WTC11 (cell line): ENCODE data around the gene L3HYPDH. TPM values are rescaled to one million over a fixed set of nuclear protein-coding genes. Genes with fewer than 3 reads are reported as not detected.

Experiments used
- ATAC-seq: fragments of 200-7000 bp; cut with Tn5 transposase; 2 replicates; pipeline ENCODE4 v1.10.0; 2021; ENCODE audit warnings: mild to moderate bottlenecking, moderate library complexity
- CTCF ChIA-PET: fragments of 300-600 bp; sonication (Branson Sonifier 250); formaldehyde crosslinking; loops from one replicate; lab custom pipeline; 2021; ENCODE audit warnings: antibody characterized with exemption; lab: Charles Lee
- POLR2A ChIA-PET: fragments of 350-600 bp; sonication (Branson Sonifier 250); formaldehyde crosslinking; loops from one replicate; lab custom pipeline; 2021; ENCODE audit warnings: antibody characterized with exemption; lab: Charles Lee
- DNase-seq: peaks from one replicate; pipeline ENCODE4 v3.0.0; 2021; ENCODE audit warnings: low spot score
- H3K27ac Mint-ChIP-seq: 2 replicates; pipeline ENCODE4 v1.8.0; 2021; ENCODE audit warnings: mixed read lengths
- H3K27me3 Mint-ChIP-seq: 2 replicates; pipeline ENCODE4 v1.8.0; 2021; ENCODE audit warnings: low read depth, mild to moderate bottlenecking, moderate library complexity, mixed read lengths
- H3K36me3 Mint-ChIP-seq: 2 replicates; pipeline ENCODE4 v1.8.0; 2021; ENCODE audit warnings: mixed read lengths
- H3K4me1 Mint-ChIP-seq: 2 replicates; pipeline ENCODE4 v1.8.0; 2022; ENCODE audit warnings: mixed read lengths
- H3K4me3 Mint-ChIP-seq: 2 replicates; pipeline ENCODE4 v1.8.0; 2021; ENCODE audit warnings: mild to moderate bottlenecking, moderate library complexity, mixed read lengths
- H3K9me3 Mint-ChIP-seq: 2 replicates; pipeline ENCODE4 v1.8.0; 2021; ENCODE audit warnings: mixed read lengths
- CBFB ChIP-seq: sonication (generic); formaldehyde crosslinking; IDR thresholded peaks from 2 replicates; pipeline ENCODE4 v1.8.1; 2022; ENCODE audit warnings: mild to moderate bottlenecking, low read depth, missing genetic modification reagents
- ELF4 ChIP-seq: sonication (generic); formaldehyde crosslinking; IDR thresholded peaks from 2 replicates; pipeline ENCODE4 v1.8.1; 2022; ENCODE audit warnings: low read depth, mild to moderate bottlenecking, moderate library complexity, missing genetic modification reagents
- EMX1 ChIP-seq: fragments of 250-450 bp; sonication (Bioruptor Pico); IDR thresholded peaks from 2 replicates; pipeline ENCODE4 v1.8.0; 2021; ENCODE audit warnings: mild to moderate bottlenecking
- ETV6 ChIP-seq: sonication (generic); formaldehyde crosslinking; IDR thresholded peaks from 2 replicates; pipeline ENCODE4 v1.8.1; 2022; ENCODE audit warnings: mild to moderate bottlenecking, missing genetic modification reagents
- FOXK1 ChIP-seq: sonication (generic); formaldehyde crosslinking; IDR thresholded peaks from 2 replicates; pipeline ENCODE4 v1.8.0; 2022; ENCODE audit warnings: mild to moderate bottlenecking, moderate library complexity, missing genetic modification reagents
- HMGA2 ChIP-seq: fragments of 250-450 bp; sonication (Bioruptor Pico); IDR thresholded peaks from 2 replicates; pipeline ENCODE4 v1.4.0; 2021; ENCODE audit warnings: mild to moderate bottlenecking, moderate library complexity
- IRF1 ChIP-seq: sonication (generic); formaldehyde crosslinking; IDR thresholded peaks from 2 replicates; pipeline ENCODE4 v1.8.0; 2023; ENCODE audit warnings: missing genetic modification reagents
- IRF2 ChIP-seq: sonication (generic); formaldehyde crosslinking; IDR thresholded peaks from 2 replicates; pipeline ENCODE4 v1.8.0; 2022; ENCODE audit warnings: low read depth, missing genetic modification reagents, borderline replicate concordance
- JAZF1 ChIP-seq: fragments of 250-450 bp; sonication (Bioruptor Pico); IDR thresholded peaks from 2 replicates; pipeline ENCODE4 v1.9.0; 2021; ENCODE audit warnings: moderate library complexity, mild to moderate bottlenecking, inconsistent platforms
- MXD4 ChIP-seq: fragments of 250-450 bp; sonication (Bioruptor Pico); IDR thresholded peaks from 2 replicates; pipeline ENCODE4 v1.8.0; 2021; ENCODE audit warnings: mild to moderate bottlenecking, moderate library complexity, borderline replicate concordance
- NFYB ChIP-seq: sonication (generic); formaldehyde crosslinking; conservative IDR thresholded peaks from 2 replicates; pipeline ENCODE4 v1.8.0; 2022; ENCODE audit warnings: low read depth, missing genetic modification reagents
- SMAD3 ChIP-seq: sonication (generic); formaldehyde crosslinking; IDR thresholded peaks from 2 replicates; pipeline ENCODE4 v1.8.0; 2022; ENCODE audit warnings: missing genetic modification reagents, mild to moderate bottlenecking, borderline replicate concordance
- TP53 ChIP-seq: sonication (generic); formaldehyde crosslinking; IDR thresholded peaks from 2 replicates; pipeline ENCODE4 v1.8.1; 2023; ENCODE audit warnings: mild to moderate bottlenecking, missing genetic modification reagents
- ZNF121 ChIP-seq: sonication (generic); formaldehyde crosslinking; IDR thresholded peaks from 2 replicates; pipeline ENCODE4 v1.8.0; 2023; ENCODE audit warnings: missing genetic modification reagents
- ZNF425 ChIP-seq: fragments of 250-450 bp; sonication (Bioruptor Pico); conservative IDR thresholded peaks from 2 replicates; pipeline ENCODE4 v1.9.0; 2021; ENCODE audit warnings: mild to moderate bottlenecking
- ZNF671 ChIP-seq: fragments of 250-450 bp; sonication (Bioruptor Pico); IDR thresholded peaks from 2 replicates; pipeline ENCODE4 v1.8.0; 2021; ENCODE audit warnings: mild to moderate bottlenecking
- ZSCAN18 ChIP-seq: fragments of 250-450 bp; sonication (Bioruptor Pico); IDR thresholded peaks from 2 replicates; pipeline ENCODE4 v2.1.2; 2022; ENCODE audit warnings: mild to moderate bottlenecking, moderate library complexity
- total RNA-seq: library from RNA; stranded (reverse); gene quantifications from 3 replicates; pipeline ENCODE4 v1.2.3, GENCODE V29; 2021
- TF ChIP-seq, protein P1 (sequence below): sonication (generic); formaldehyde crosslinking; IDR thresholded peaks from 2 replicates; pipeline ENCODE4 v1.8.1; 2023; ENCODE audit warnings: mild to moderate bottlenecking, missing genetic modification reagents
- TF ChIP-seq, protein P2 (sequence below): sonication (generic); formaldehyde crosslinking; conservative IDR thresholded peaks from 2 replicates; pipeline ENCODE4 v1.8.1; 2023; ENCODE audit warnings: mild to moderate bottlenecking, low read depth, missing genetic modification reagents, moderate library complexity
- TF ChIP-seq, protein P3 (sequence below): fragments of 250-450 bp; sonication (Bioruptor Pico); IDR thresholded peaks from 2 replicates; pipeline ENCODE4 v1.9.0; 2021; ENCODE audit warnings: moderate library complexity, mild to moderate bottlenecking, inconsistent platforms, borderline replicate concordance
- TF ChIP-seq, protein P4 (sequence below): sonication (generic); formaldehyde crosslinking; conservative IDR thresholded peaks from 2 replicates; pipeline ENCODE4 v1.8.1; 2022; ENCODE audit warnings: mild to moderate bottlenecking, missing genetic modification reagents

Gene L3HYPDH
- total RNA-seq, 1 experiment from 2014 or later: 17.5 TPM

- TF ChIP-seq, protein P1, sequence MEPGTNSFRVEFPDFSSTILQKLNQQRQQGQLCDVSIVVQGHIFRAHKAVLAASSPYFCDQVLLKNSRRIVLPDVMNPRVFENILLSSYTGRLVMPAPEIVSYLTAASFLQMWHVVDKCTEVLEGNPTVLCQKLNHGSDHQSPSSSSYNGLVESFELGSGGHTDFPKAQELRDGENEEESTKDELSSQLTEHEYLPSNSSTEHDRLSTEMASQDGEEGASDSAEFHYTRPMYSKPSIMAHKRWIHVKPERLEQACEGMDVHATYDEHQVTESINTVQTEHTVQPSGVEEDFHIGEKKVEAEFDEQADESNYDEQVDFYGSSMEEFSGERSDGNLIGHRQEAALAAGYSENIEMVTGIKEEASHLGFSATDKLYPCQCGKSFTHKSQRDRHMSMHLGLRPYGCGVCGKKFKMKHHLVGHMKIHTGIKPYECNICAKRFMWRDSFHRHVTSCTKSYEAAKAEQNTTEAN (CRISPR knock-in tag): no peak
These were observed 49.1 kb downstream of the L3HYPDH start (continued) for GRCh38 chr14:59435101-59435500.

- ATAC-seq: no peak
- Mint-ChIP-seq H3K4me1 (peaks cover 9% of the 10 kb centered on the region), H3K9me3 (no peaks in the 10 kb centered on the region), H3K4me3 (no peak overlapping the region), H3K27ac (no peak overlapping the region; the same call in 1 of the 2 replicates), H3K27me3 (no peaks in the 10 kb centered on the region), H3K36me3 (no peaks in the 10 kb centered on the region)
- TF ChIP-seq MXD4 (no peak), NFYB (CRISPR knock-in tag) (no peak), FOXK1 (CRISPR knock-in tag) (no peak), HMGA2 (CRISPR knock-in tag) (no peak), SMAD3 (CRISPR knock-in tag) (no peak), JAZF1 (CRISPR knock-in tag) (no peak), ZSCAN18 (CRISPR knock-in tag) (no peak), CBFB (CRISPR knock-in tag) (no peak), IRF2 (no peak)
- TF ChIP-seq, protein P2, sequence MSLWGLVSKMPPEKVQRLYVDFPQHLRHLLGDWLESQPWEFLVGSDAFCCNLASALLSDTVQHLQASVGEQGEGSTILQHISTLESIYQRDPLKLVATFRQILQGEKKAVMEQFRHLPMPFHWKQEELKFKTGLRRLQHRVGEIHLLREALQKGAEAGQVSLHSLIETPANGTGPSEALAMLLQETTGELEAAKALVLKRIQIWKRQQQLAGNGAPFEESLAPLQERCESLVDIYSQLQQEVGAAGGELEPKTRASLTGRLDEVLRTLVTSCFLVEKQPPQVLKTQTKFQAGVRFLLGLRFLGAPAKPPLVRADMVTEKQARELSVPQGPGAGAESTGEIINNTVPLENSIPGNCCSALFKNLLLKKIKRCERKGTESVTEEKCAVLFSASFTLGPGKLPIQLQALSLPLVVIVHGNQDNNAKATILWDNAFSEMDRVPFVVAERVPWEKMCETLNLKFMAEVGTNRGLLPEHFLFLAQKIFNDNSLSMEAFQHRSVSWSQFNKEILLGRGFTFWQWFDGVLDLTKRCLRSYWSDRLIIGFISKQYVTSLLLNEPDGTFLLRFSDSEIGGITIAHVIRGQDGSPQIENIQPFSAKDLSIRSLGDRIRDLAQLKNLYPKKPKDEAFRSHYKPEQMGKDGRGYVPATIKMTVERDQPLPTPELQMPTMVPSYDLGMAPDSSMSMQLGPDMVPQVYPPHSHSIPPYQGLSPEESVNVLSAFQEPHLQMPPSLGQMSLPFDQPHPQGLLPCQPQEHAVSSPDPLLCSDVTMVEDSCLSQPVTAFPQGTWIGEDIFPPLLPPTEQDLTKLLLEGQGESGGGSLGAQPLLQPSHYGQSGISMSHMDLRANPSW (CRISPR knock-in tag): no peak
- TF ChIP-seq, protein P3, sequence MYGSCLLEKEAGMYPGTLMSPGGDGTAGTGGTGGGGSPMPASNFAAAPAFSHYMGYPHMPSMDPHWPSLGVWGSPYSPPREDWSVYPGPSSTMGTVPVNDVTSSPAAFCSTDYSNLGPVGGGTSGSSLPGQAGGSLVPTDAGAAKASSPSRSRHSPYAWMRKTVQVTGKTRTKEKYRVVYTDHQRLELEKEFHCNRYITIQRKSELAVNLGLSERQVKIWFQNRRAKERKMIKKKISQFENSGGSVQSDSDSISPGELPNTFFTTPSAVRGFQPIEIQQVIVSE (CRISPR knock-in tag): no peak
- TF ChIP-seq, protein P4, sequence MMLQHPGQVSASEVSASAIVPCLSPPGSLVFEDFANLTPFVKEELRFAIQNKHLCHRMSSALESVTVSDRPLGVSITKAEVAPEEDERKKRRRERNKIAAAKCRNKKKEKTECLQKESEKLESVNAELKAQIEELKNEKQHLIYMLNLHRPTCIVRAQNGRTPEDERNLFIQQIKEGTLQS: no peak
- DNase-seq: no peak
- POLR2A ChIA-PET: no interaction called here
- CTCF ChIA-PET: interaction anchor here (1.6 kb wide), 1 partner anchor 14 kb away, joined by 7 read pairs; no protein-coding TSS in a partner anchor
These were observed 54.4 kb downstream of the L3HYPDH start for GRCh38 chr14:59429790-59430189.

DNA sequence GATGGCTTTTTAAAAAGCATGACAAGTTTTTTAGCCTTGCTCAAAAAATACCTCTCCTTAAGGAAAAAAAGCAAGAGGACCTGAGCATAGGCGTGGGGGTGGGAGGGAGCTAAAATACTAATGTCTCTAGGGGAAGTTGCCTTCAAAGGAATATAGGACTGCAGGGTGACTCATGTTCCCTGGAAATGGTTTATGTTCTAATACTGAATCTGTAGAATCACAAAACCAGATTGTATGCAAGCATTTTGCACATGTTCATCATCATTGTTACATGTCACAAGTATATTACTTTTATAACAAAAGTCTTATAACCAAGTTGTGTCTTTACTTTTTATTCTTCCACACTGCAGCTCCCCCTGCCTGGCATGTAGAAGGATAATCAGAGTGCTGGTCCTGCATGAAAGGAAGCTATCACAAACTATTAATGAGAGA is 55.6 kb downstream of the L3HYPDH start:
- ChIA-PET CTCF (interaction anchor here (1.0 to 1.6 kb wide), 4 partner anchors 15 to 400 kb away, joined by 3 to 7 read pairs (median 4); no protein-coding TSS in a partner anchor), POLR2A (no interaction called here)
- ATAC-seq (no peak), DNase-seq (no peak)
- no peak overlapping the region for H3K4me3 Mint-ChIP-seq
- H3K9me3 Mint-ChIP-seq: no peaks in the 10 kb centered on the region
- no peak overlapping the region for H3K27ac Mint-ChIP-seq
- H3K4me1 Mint-ChIP-seq: peaks cover 9% of the 10 kb centered on the region
- no peaks in the 10 kb centered on the region for H3K36me3 Mint-ChIP-seq
- no peaks in the 10 kb centered on the region for H3K27me3 Mint-ChIP-seq
- TF ChIP-seq IRF1 (CRISPR knock-in tag) (no peak), ZNF121 (CRISPR knock-in tag) (no peak), EMX1 (CRISPR knock-in tag) (no peak), ZNF671 (no peak), SMAD3 (CRISPR knock-in tag) (no peak), TP53 (CRISPR knock-in tag) (no peak), ELF4 (no peak), ETV6 (CRISPR knock-in tag) (no peak), ZNF425 (CRISPR knock-in tag) (no peak)
- TF ChIP-seq, protein P2 (CRISPR knock-in tag): no peak
- TF ChIP-seq, protein P3 (CRISPR knock-in tag): no peak
